Ascending aorta (tissue), 2 donors: ENCODE data around the gene MLXIPL. TPM values are rescaled to one million over a fixed set of nuclear protein-coding genes. Genes with fewer than 3 reads are reported as not detected.

Experiments
- DNase-seq, 2 donors: peaks; one replicate each; pipeline ENCODE4 v3.0.0-alpha.2; 2019; ENCODE audit warnings: low spot score in 2 of 2
- H3K27ac ChIP-seq, 2 donors: fragments of 200-600 bp; sonication (generic); one replicate each; pipeline ENCODE4 v1.5.1; 2016 to 2017; ENCODE audit warnings: mild to moderate bottlenecking in 1 of 2
- H3K27me3 ChIP-seq: fragments of 200-600 bp; sonication (generic); one replicate; pipeline ENCODE4 v1.5.1; 2017
- H3K36me3 ChIP-seq, 2 donors: fragments of 200-600 bp; sonication (generic); one replicate each; pipeline ENCODE4 v1.5.1; 2016
- H3K4me1 ChIP-seq, 2 donors: fragments of 200-600 bp; sonication (generic); one replicate each; pipeline ENCODE4 v1.5.1; 2016 to 2017; ENCODE audit warnings: mild to moderate bottlenecking in 1 of 2
- H3K4me3 ChIP-seq, 2 donors: fragments of 200-600 bp; sonication (generic); one replicate each; pipeline ENCODE4 v1.5.1; 2016 to 2017; ENCODE audit warnings: mild to moderate bottlenecking in 1 of 2
- H3K9me3 ChIP-seq, 2 donors: fragments of 200-600 bp; sonication (generic); one replicate each; pipeline ENCODE4 v1.5.1; 2016
- intact Hi-C: fragments of 100-400 bp; cut with DNase I; formaldehyde crosslinking; loops from one replicate; pipeline ENCODE4 v1.15.1; 2023
- total RNA-seq: library from RNA; depleted of rRNA; stranded (reverse); fragments of >200 nt; gene quantifications from one replicate; pipeline ENCODE4 v1.1.0, GENCODE V29; 2016
- TF ChIP-seq, protein P1 (sequence below), 3 experiments: fragments of 200-600 bp in 2 of 3; fragments of 450-650 bp in 1 of 3; sonication (generic) in 2 of 3; IDR thresholded peaks; one replicate each; pipeline ENCODE4 v1.5.1; 2016 to 2019; ENCODE audit warnings: antibody characterized with exemption in 3 of 3, mild to moderate bottlenecking in 1 of 3, moderate library complexity in 1 of 3

The MLXIPL gene
- total RNA-seq, 1 donor from 2014 or later = 297 TPM

DNA sequence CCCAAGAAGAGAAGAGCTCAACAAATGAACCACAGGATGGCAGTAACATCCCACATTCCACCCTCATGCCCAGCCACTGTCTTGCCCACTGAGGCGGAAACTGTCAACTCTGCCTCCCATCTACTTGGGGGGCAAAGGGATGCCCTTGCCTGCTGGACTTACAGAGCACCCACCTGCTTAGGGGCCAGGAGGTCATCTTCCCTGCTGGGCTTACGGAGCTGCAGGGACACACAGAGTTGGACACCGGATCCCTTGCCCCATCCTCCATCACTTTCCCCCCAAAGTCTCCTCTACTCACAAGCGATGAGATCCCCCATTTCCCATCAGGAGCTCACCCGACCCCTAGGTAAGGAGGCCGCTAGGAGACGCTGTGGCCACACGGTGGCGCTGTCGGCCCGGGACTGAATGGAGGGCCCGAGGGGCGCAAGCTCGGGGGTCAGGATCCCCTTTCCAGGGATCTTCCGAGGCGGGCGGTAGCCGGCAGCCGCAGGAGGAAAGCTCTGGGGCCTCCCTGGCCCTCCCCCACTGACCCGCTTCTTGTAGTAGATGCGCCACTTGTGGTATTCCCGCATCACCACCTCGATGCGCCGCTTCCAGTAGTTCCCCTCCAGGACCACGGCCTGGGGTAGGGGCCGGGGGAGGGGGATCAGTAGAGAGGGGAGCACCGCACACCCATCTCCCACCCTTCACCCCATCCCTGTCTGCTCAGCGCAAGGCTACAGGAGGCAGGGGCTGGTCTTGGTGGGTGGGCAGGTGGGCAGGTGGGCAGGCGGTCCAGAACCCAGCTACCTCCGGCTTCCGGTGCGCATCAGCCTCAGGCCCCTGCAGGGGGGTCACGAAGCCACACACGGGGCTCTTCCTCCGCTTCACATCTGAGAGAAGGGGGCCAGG, 17.3 kb downstream of the MLXIPL start:
- Histone ChIP-seq H3K36me3 (no peaks in the 10 kb centered on the region), H3K4me1 (no peaks in the 10 kb centered on the region), H3K27me3 (no peaks in the 10 kb centered on the region), H3K4me3 (no peak overlapping the region), H3K9me3 (no peaks in the 10 kb centered on the region), H3K27ac (no peak overlapping the region)
- TF ChIP-seq, protein P1, sequence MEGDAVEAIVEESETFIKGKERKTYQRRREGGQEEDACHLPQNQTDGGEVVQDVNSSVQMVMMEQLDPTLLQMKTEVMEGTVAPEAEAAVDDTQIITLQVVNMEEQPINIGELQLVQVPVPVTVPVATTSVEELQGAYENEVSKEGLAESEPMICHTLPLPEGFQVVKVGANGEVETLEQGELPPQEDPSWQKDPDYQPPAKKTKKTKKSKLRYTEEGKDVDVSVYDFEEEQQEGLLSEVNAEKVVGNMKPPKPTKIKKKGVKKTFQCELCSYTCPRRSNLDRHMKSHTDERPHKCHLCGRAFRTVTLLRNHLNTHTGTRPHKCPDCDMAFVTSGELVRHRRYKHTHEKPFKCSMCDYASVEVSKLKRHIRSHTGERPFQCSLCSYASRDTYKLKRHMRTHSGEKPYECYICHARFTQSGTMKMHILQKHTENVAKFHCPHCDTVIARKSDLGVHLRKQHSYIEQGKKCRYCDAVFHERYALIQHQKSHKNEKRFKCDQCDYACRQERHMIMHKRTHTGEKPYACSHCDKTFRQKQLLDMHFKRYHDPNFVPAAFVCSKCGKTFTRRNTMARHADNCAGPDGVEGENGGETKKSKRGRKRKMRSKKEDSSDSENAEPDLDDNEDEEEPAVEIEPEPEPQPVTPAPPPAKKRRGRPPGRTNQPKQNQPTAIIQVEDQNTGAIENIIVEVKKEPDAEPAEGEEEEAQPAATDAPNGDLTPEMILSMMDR (IDR thresholded peaks at IDR 0.05) = peak; percentile 91 to 99 (median 98)
- intact Hi-C loops = loop anchor here (1.0 kb wide), 2 partner anchors 60 to 118 kb away; partner anchors contain the start of gene VPS37D
- no peak for DNase-seq

DNA sequence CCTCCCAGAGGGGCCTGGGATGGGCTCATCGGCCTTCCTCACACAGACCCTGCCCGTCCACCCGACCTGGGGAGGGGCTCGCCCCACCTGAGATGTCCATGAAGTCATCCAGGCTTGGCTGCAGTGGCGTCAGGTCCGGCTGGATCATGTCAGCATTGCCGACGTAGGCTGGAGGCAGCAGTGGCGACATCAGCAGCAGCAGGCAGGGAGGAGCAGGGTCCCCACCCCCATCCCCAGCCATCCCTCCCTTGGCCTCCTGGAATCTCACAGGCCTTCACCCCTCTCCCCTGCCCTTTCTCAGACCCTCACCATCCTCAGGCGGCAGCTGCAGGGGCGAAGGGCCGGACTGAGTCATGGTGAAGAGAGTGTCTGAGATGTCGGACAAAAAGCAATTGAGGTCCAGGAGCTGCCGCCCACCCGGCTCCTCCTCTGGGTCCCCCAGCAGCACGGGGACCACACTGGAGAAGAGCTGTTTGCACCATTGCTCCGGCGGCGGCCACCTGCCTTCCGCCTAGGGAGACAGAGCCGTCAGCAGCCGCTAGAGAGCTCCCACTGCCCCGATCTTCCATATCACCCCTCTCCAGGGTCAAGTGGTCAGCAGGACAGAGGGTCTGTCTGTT, 18.6 kb downstream of the MLXIPL start:
- no peaks in the 10 kb centered on the region for H3K27me3 ChIP-seq
- no peaks in the 10 kb centered on the region for H3K4me1 ChIP-seq
- no peaks in the 10 kb centered on the region for H3K36me3 ChIP-seq
- DNase-seq = no peak
- no peak overlapping the region for H3K27ac ChIP-seq
- intact Hi-C loops = no loop called here
- no peaks in the 10 kb centered on the region for H3K9me3 ChIP-seq
- TF ChIP-seq, protein P1 (IDR thresholded peaks at IDR 0.05) = no peak
- H3K4me3 ChIP-seq = no peak overlapping the region

DNA sequence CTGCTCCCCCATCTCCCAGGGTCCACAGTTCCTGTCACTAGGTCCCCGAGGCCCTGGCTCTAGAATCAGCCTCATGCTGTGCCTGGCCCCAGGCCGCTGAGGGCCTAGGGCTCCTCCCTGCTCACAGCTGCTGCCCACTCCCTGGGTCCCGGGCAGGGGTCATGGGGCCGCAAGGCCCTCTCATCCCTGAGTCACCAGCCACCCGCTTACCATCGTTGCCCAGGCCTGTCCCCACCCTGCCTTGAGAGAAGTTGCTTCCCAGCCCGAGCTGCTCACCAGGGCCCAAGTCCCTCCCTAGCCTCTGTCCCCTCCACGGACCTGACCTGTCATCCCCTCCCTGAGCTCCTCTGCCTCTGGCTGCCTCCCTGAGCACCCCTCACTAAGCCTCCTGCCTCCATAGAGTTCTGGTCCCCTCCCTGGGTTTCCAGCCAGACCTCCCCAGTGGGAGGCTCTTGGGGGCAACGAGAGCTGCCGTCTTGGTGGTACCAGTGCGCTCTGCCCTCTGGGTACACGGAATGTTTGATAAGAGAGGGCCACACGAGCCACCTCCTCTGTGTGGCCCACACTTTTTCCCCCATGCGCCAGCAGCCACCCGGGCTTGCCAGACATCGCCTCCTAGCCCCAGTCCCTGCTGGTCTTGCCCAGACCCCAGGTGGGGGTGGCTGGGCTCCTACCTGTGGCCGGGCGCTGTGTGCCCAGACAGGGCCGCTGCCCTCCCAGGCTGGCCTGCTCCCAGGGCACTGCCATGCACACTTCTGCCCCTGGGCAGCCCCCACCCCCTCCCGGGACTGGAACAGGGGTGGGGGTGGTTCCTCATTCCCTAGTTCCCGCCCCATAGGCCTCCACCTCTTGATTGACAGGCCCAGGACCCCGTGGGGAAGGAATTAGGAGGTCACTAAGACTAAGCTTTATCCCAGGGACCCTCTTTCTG, 21.3 kb downstream of the MLXIPL start:
- Histone ChIP-seq H3K27me3 (no peaks in the 10 kb centered on the region), H3K4me3 (no peak overlapping the region), H3K36me3 (no peaks in the 10 kb centered on the region), H3K27ac (no peak overlapping the region), H3K9me3 (no peaks in the 10 kb centered on the region), H3K4me1 (no peaks in the 10 kb centered on the region)
- TF ChIP-seq, protein P1 (IDR thresholded peaks at IDR 0.05) = no peak
- intact Hi-C loops = no loop called here
- no peak for DNase-seq

DNA sequence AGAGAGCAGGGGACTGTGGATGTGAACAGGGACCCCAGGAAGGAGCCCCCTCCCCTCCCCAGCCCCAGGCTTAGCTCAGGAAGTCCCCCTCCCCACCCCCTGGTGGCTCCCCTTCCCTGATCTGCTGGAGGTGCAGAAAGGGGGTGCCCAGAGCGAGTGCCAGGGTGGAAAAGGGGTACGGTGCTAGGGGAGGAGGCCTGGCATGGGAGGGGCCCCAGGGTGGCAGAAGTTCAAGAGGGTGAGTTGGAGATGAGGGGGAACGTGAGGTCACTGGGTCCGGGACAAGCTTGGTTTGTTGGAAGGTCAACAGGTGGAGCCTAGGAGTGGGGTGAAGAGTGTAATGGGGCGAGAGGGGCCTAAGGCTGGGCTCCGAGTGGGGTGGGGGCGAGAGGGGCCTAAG, 24.4 kb downstream of the MLXIPL start:
- Histone ChIP-seq H3K4me1 (no peaks in the 10 kb centered on the region), H3K27ac (no peak overlapping the region), H3K9me3 (no peaks in the 10 kb centered on the region), H3K36me3 (no peaks in the 10 kb centered on the region), H3K4me3 (no peak overlapping the region), H3K27me3 (peaks cover 5% of the 10 kb centered on the region)
- intact Hi-C loops = no loop called here
- TF ChIP-seq, protein P1 (IDR thresholded peaks at IDR 0.05) = no peak
- DNase-seq = no peak

DNA sequence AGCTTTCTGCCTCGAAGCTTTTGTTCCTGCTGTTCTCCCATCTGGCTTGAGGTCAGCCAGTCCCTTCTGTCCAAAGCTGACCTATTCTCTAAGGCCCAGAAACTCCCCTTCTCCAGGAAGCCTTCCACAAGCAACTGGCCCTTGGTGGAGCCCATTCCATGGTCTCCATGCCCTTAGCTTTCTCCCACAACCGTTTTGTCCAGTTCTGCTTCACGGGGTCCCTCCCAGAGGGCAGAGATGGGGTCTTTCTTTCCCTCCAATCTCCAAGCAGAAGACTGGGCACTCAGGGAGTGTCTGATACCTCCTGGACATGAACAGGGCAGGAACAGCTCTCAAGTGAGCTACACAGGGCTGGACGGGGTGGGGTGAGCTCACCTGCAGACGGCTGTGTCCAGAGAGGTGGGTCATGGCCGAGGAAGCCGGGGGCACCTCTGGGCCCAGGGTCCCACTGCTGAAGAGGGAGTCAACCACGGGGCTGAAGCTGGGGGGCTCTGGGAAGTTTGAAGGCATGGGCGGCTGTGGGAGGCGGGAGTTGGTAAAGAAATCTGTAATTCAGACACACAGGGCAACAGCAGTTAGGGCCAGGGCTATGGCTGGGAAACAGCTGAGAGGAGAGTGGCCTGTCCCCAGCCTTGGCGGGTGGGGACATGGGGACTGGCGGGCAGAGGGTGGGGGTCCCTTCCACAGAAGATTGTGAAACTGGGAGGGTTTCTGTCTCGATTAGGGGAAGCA, 25.0 kb downstream of the MLXIPL start:
- TF ChIP-seq, protein P1 (IDR thresholded peaks at IDR 0.05) = no peak
- Histone ChIP-seq H3K27me3 (peaks cover 5% of the 10 kb centered on the region), H3K27ac (no peak overlapping the region), H3K9me3 (no peaks in the 10 kb centered on the region), H3K36me3 (no peaks in the 10 kb centered on the region), H3K4me1 (no peaks in the 10 kb centered on the region), H3K4me3 (no peak overlapping the region)
- DNase-seq = no peak
- intact Hi-C loops = no loop called here
